Effector memory CD8-positive, alpha-beta T cell (primary cell): ENCODE measurements around the gene KLF16.

Experiments used
- ATAC-seq: fragments of 150-1000 bp; cut with Tn5 transposase; replicated peaks from 2 replicates; pipeline ENCODE4 v1.10.0; 2021; ENCODE audit warnings: mild to moderate bottlenecking, moderate library complexity
- DNase-seq, 3 experiments: peaks; one replicate each; pipeline ENCODE4 v3.0.0; 2021
- H3K27ac Mint-ChIP-seq, 2 donors: one replicate each; pipeline ENCODE4 v1.8.0; 2022; ENCODE audit warnings: mild to moderate bottlenecking in 2 of 2, mixed read lengths in 2 of 2, moderate library complexity in 2 of 2
- H3K27me3 Mint-ChIP-seq, 2 donors: one replicate each; pipeline ENCODE4 v1.8.0; 2022; ENCODE audit warnings: mixed read lengths in 2 of 2
- H3K36me3 Mint-ChIP-seq: one replicate; pipeline ENCODE4 v1.8.0; 2022; ENCODE audit warnings: mild to moderate bottlenecking, moderate library complexity, mixed read lengths; ENCODE audit not compliant: insufficient read depth
- H3K4me1 Mint-ChIP-seq, 2 donors: one replicate each; pipeline ENCODE4 v1.8.0; 2022; ENCODE audit warnings: low read depth in 2 of 2, mixed read lengths in 2 of 2
- H3K4me3 Mint-ChIP-seq, 2 donors: one replicate each; pipeline ENCODE4 v1.8.0; 2022; ENCODE audit warnings: mild to moderate bottlenecking in 2 of 2, mixed read lengths in 2 of 2, moderate library complexity in 2 of 2
- H3K9me3 Mint-ChIP-seq, 2 donors: one replicate each; pipeline ENCODE4 v1.8.0; 2022; ENCODE audit warnings: mixed read lengths in 2 of 2
- total RNA-seq, 9 experiments: gene quantifications; one replicate each; lab custom pipeline; 2026; lab: John Stamatoyannopoulos, UW

Gene KLF16
- total RNA-seq: 12.2 to 27.3 (median 20.2) reads per million in 9 experiments

GRCh38 chr19:1863328-1863637 is at the start of gene KLF16:
Gene KLF16 (minus strand): TSS chr19:1863579. CDS start chr19:1863497, 82 bp downstream.
- Mint-ChIP-seq H3K4me3 (peak within 1 kb of the TSS; percentile 99), H3K27ac (peak within 1 kb of the TSS; percentile 97 to 98), H3K4me1 (peaks cover 19 to 29% of the 10 kb centered on the region in 2 donors), H3K27me3 (no peaks in the 10 kb centered on the region), H3K9me3 (no peaks in the 10 kb centered on the region), H3K36me3 (peaks cover 45% of the 10 kb centered on the region)
- ATAC-seq (peak; percentile 0), DNase-seq (no peak)

- Mint-ChIP-seq H3K27ac (no peak overlapping the region), H3K4me1 (peaks cover 9 to 21% of the 10 kb centered on the region in 2 donors), H3K36me3 (peaks cover 12% of the 10 kb centered on the region), H3K9me3 (no peaks in the 10 kb centered on the region), H3K4me3 (no peak overlapping the region), H3K27me3 (no peaks in the 10 kb centered on the region)
- no peak for DNase-seq
- ATAC-seq: no peak
Measured at GRCh38 chr19:1912760-1913505, 49.6 kb upstream of the KLF16 start.

GRCh38 chr19:1911995-1912394 is 48.6 kb upstream of the KLF16 start:
- ATAC-seq: no peak

GRCh38 chr19:1911098-1911497 is 47.7 kb upstream of the KLF16 start:
- no peak for DNase-seq
- H3K27ac Mint-ChIP-seq: peak overlapping the region in 1 of 2 donors; percentile 66
- no peaks in the 10 kb centered on the region for H3K27me3 Mint-ChIP-seq
- H3K4me3 Mint-ChIP-seq: peak overlapping the region in 1 of 2 donors; percentile 36
- H3K9me3 Mint-ChIP-seq: no peaks in the 10 kb centered on the region
- H3K36me3 Mint-ChIP-seq: peaks cover 9% of the 10 kb centered on the region
- no peak for ATAC-seq
- peaks cover 10 to 23% of the 10 kb centered on the region in 2 donors for H3K4me1 Mint-ChIP-seq

More at GRCh38 chr19:1911995-1912394, 48.6 kb upstream of the KLF16 start:
- peaks cover 8% of the 10 kb centered on the region for H3K36me3 Mint-ChIP-seq
- no peaks in the 10 kb centered on the region for H3K9me3 Mint-ChIP-seq
- no peak for DNase-seq
- no peaks in the 10 kb centered on the region for H3K27me3 Mint-ChIP-seq
- no peak overlapping the region for H3K27ac Mint-ChIP-seq
- H3K4me3 Mint-ChIP-seq: no peak overlapping the region
- peaks cover 9 to 21% of the 10 kb centered on the region in 2 donors for H3K4me1 Mint-ChIP-seq

- Mint-ChIP-seq H3K27me3 (no peaks in the 10 kb centered on the region), H3K36me3 (peaks cover 16% of the 10 kb centered on the region), H3K9me3 (no peaks in the 10 kb centered on the region), H3K4me3 (peak overlapping the region in 1 of 2 donors; percentile 37), H3K27ac (peak overlapping the region; percentile 49 to 66), H3K4me1 (peaks cover 16 to 26% of the 10 kb centered on the region in 2 donors)
- no peak for ATAC-seq
- no peak for DNase-seq
Measured at GRCh38 chr19:1910177-1910576, 46.8 kb upstream of the KLF16 start.

- Mint-ChIP-seq H3K4me1 (peaks cover 16 to 25% of the 10 kb centered on the region in 2 donors), H3K27me3 (no peaks in the 10 kb centered on the region), H3K27ac (peak overlapping the region; percentile 49 to 66), H3K4me3 (peak overlapping the region; percentile 53 to 58), H3K36me3 (peaks cover 16% of the 10 kb centered on the region), H3K9me3 (no peaks in the 10 kb centered on the region)
- DNase-seq (no peak), ATAC-seq (no peak)
Measured at GRCh38 chr19:1909761-1910080, 46.3 kb upstream of the KLF16 start.

GRCh38 chr19:1908364-1908678 is 44.9 kb upstream of the KLF16 start:
- H3K36me3 Mint-ChIP-seq: peaks cover 23% of the 10 kb centered on the region
- DNase-seq (no peak), ATAC-seq (no peak)
- H3K27ac Mint-ChIP-seq: no peak overlapping the region
- no peaks in the 10 kb centered on the region for H3K9me3 Mint-ChIP-seq
- peaks cover 16 to 28% of the 10 kb centered on the region in 2 donors for H3K4me1 Mint-ChIP-seq
- no peaks in the 10 kb centered on the region for H3K27me3 Mint-ChIP-seq
- H3K4me3 Mint-ChIP-seq: peak overlapping the region in 1 of 2 donors; percentile 53

GRCh38 chr19:1907563-1908363 is 44.4 kb upstream of the KLF16 start:
- no peak overlapping the region for H3K27ac Mint-ChIP-seq
- H3K4me1 Mint-ChIP-seq: peaks cover 16 to 28% of the 10 kb centered on the region in 2 donors
- H3K36me3 Mint-ChIP-seq: peaks cover 23% of the 10 kb centered on the region
- DNase-seq: no peak
- H3K9me3 Mint-ChIP-seq: no peaks in the 10 kb centered on the region
- H3K4me3 Mint-ChIP-seq: no peak overlapping the region
- ATAC-seq: no peak
- H3K27me3 Mint-ChIP-seq: no peaks in the 10 kb centered on the region

GRCh38 chr19:1906985-1907562 is 43.7 kb upstream of the KLF16 start:
- H3K9me3 Mint-ChIP-seq: no peaks in the 10 kb centered on the region
- H3K27me3 Mint-ChIP-seq: no peaks in the 10 kb centered on the region
- no peak overlapping the region for H3K4me3 Mint-ChIP-seq
- peaks cover 16 to 28% of the 10 kb centered on the region in 2 donors for H3K4me1 Mint-ChIP-seq
- H3K36me3 Mint-ChIP-seq: peaks cover 23% of the 10 kb centered on the region
- DNase-seq (no peak), ATAC-seq (no peak)
- H3K27ac Mint-ChIP-seq: no peak overlapping the region

- Mint-ChIP-seq H3K4me1 (peaks cover 16 to 28% of the 10 kb centered on the region in 2 donors), H3K36me3 (peaks cover 23% of the 10 kb centered on the region)
- ATAC-seq: no peak
Measured at GRCh38 chr19:1905863-1906375, 42.5 kb upstream of the KLF16 start.

GRCh38 chr19:1905110-1905862 is 41.9 kb upstream of the KLF16 start, which contains the start of the genes ADAT3 and SCAMP4:
Gene ADAT3 (plus strand): TSS chr19:1905399. CDS start chr19:1912048, 6,649 bp downstream.
Gene SCAMP4 (plus strand): TSS chr19:1905399. CDS start chr19:1915020, 9,621 bp downstream.
- Mint-ChIP-seq H3K9me3 (no peaks in the 10 kb centered on the region), H3K27me3 (no peaks in the 10 kb centered on the region), H3K4me1 (peaks cover 15 to 28% of the 10 kb centered on the region in 2 donors), H3K4me3 (peak within 1 kb of the TSS; percentile 86 to 89), H3K36me3 (peaks cover 23% of the 10 kb centered on the region), H3K27ac (peak within 1 kb of the TSS; percentile 62 to 83)
- DNase-seq (peak; percentile 96 to 97 (median 97)), ATAC-seq (peak; percentile 95)

More at GRCh38 chr19:1905863-1906375, 42.5 kb upstream of the KLF16 start:
- H3K9me3 Mint-ChIP-seq: no peaks in the 10 kb centered on the region
- H3K4me3 Mint-ChIP-seq: peak overlapping the region; percentile 86 to 89
- no peak for DNase-seq
- H3K27ac Mint-ChIP-seq: peak overlapping the region; percentile 62 to 83
- H3K27me3 Mint-ChIP-seq: no peaks in the 10 kb centered on the region

- Mint-ChIP-seq H3K4me3 (peak overlapping the region in 1 of 2 donors; percentile 89), H3K27me3 (no peaks in the 10 kb centered on the region), H3K27ac (peak overlapping the region in 1 of 2 donors; percentile 83), H3K4me1 (peaks cover 13 to 23% of the 10 kb centered on the region in 2 donors), H3K36me3 (peaks cover 27% of the 10 kb centered on the region), H3K9me3 (no peaks in the 10 kb centered on the region)
- DNase-seq (no peak), ATAC-seq (no peak)
Measured at GRCh38 chr19:1904860-1905109, 41.4 kb upstream of the KLF16 start.

- Mint-ChIP-seq H3K27ac (no peak overlapping the region), H3K36me3 (peaks cover 29% of the 10 kb centered on the region), H3K4me3 (no peak overlapping the region), H3K9me3 (no peaks in the 10 kb centered on the region), H3K4me1 (peaks cover 6 to 13% of the 10 kb centered on the region in 2 donors), H3K27me3 (no peaks in the 10 kb centered on the region)
- ATAC-seq (no peak), DNase-seq (no peak)
Measured at GRCh38 chr19:1902923-1903322, 39.5 kb upstream of the KLF16 start.
